H9 (cell line): Measurements from ENCODE around the gene ARHGAP26. TPM values are rescaled to one million over a fixed set of nuclear protein-coding genes. Genes with fewer than 3 reads are reported as not detected.

Experiments
- DNase-seq: peaks from one replicate; pipeline ENCODE4 v3.0.0-alpha.2; 2017
- H2AFZ ChIP-seq: one replicate; pipeline ENCODE4 v1.6.1; 2013; ENCODE audit warnings: mild to moderate bottlenecking, low read length, control low read depth, moderate library complexity
- H2AK5ac ChIP-seq: 2 replicates; pipeline ENCODE4 v1.6.1; 2013; ENCODE audit warnings: low read length, control low read depth, mixed read lengths; ENCODE audit not compliant: insufficient read length
- H2BK120ac ChIP-seq: one replicate; pipeline ENCODE4 v1.6.1; 2013; ENCODE audit warnings: low read depth, mild to moderate bottlenecking, low read length, control low read depth, inconsistent platforms; ENCODE audit not compliant: poor library complexity, severe bottlenecking
- H2BK12ac ChIP-seq: 2 replicates; pipeline ENCODE4 v1.6.1; 2013; ENCODE audit warnings: low read length, control low read depth, mixed read lengths, low read depth; ENCODE audit not compliant: insufficient read length
- H2BK15ac ChIP-seq: 2 replicates; pipeline ENCODE4 v1.6.1; 2013; ENCODE audit warnings: low read depth, low read length, control low read depth
- H2BK20ac ChIP-seq: one replicate; pipeline ENCODE4 v1.6.1; 2013; ENCODE audit warnings: low read depth, mild to moderate bottlenecking, low read length, control low read depth, inconsistent platforms; ENCODE audit not compliant: poor library complexity, severe bottlenecking
- H2BK5ac ChIP-seq: 2 replicates; pipeline ENCODE4 v1.6.1; 2013; ENCODE audit warnings: low read length, control low read depth, mixed read lengths; ENCODE audit not compliant: insufficient read length
- H3K14ac ChIP-seq: 2 replicates; pipeline ENCODE4 v1.6.1; 2013; ENCODE audit warnings: low read length, control low read depth; ENCODE audit not compliant: insufficient read depth
- H3K18ac ChIP-seq: 2 replicates; pipeline ENCODE4 v1.6.1; 2013; ENCODE audit warnings: low read depth, mild to moderate bottlenecking, mixed read lengths, low read length, control low read depth; ENCODE audit not compliant: insufficient read length
- H3K23ac ChIP-seq: 2 replicates; pipeline ENCODE4 v1.6.1; 2013; ENCODE audit warnings: low read length, control low read depth, mixed read lengths, low read depth; ENCODE audit not compliant: insufficient read length
- H3K23me2 ChIP-seq: 2 replicates; pipeline ENCODE4 v1.6.1; 2013; ENCODE audit warnings: low read depth, mild to moderate bottlenecking, mixed read lengths, low read length, control low read depth; ENCODE audit not compliant: insufficient read length, poor library complexity, severe bottlenecking
- H3K27ac ChIP-seq: 2 replicates; pipeline ENCODE4 v1.5.1; 2013; ENCODE audit warnings: low read length, control low read depth, mixed read lengths, low read depth; ENCODE audit not compliant: insufficient read length
- H3K27me3 ChIP-seq: 2 replicates; pipeline ENCODE4 v1.6.1; 2013; ENCODE audit warnings: low read length, control low read depth, inconsistent platforms; ENCODE audit not compliant: insufficient read depth
- H3K4ac ChIP-seq: 2 replicates; pipeline ENCODE4 v1.6.1; 2013; ENCODE audit warnings: low read depth, mild to moderate bottlenecking, control low read depth, inconsistent platforms, low read length, moderate library complexity
- H3K4me1 ChIP-seq: 2 replicates; pipeline ENCODE4 v1.6.1; 2013; ENCODE audit warnings: low read length, control low read depth, inconsistent platforms; ENCODE audit not compliant: insufficient read depth
- H3K4me2 ChIP-seq: 2 replicates; pipeline ENCODE4 v1.6.1; 2013; ENCODE audit warnings: low read length, control low read depth, mixed read lengths; ENCODE audit not compliant: insufficient read length, insufficient read depth
- H3K56ac ChIP-seq: 2 replicates; pipeline ENCODE4 v1.6.1; 2013; ENCODE audit warnings: low read depth, mild to moderate bottlenecking, mixed read lengths, low read length, control low read depth; ENCODE audit not compliant: insufficient read length
- H3K79me1 ChIP-seq: 2 replicates; pipeline ENCODE4 v1.6.1; 2013; ENCODE audit warnings: low read depth, mild to moderate bottlenecking, moderate library complexity, low read length, control low read depth, inconsistent platforms; ENCODE audit not compliant: insufficient read depth, poor library complexity, severe bottlenecking
- H3K79me2 ChIP-seq: 2 replicates; pipeline ENCODE4 v1.6.1; 2013; ENCODE audit warnings: low read length, control low read depth, inconsistent platforms; ENCODE audit not compliant: insufficient read depth
- H3K9ac ChIP-seq: 2 replicates; pipeline ENCODE4 v1.6.1; 2013; ENCODE audit warnings: low read length, control low read depth, mixed read lengths; ENCODE audit not compliant: insufficient read length; ENCODE audit errors: extremely low read depth
- H3K9me3 ChIP-seq: one replicate; pipeline ENCODE4 v1.6.1; 2013; ENCODE audit warnings: low read depth, low read length, inconsistent platforms; ENCODE audit not compliant: control insufficient read depth
- H3T11ph ChIP-seq: one replicate; pipeline ENCODE4 v1.6.1; 2013; ENCODE audit warnings: mild to moderate bottlenecking, low read length, control low read depth, inconsistent platforms
- H4K20me1 ChIP-seq: one replicate; pipeline ENCODE4 v1.6.1; 2013; ENCODE audit not compliant: control insufficient read depth, insufficient read length, insufficient read depth
- H4K5ac ChIP-seq: 2 replicates; pipeline ENCODE4 v1.6.1; 2013; ENCODE audit warnings: low read depth, mild to moderate bottlenecking, mixed read lengths, low read length, control low read depth; ENCODE audit not compliant: insufficient read length
- H4K8ac ChIP-seq: replicated peaks from 2 replicates; pipeline ENCODE4 v1.6.1; 2013; ENCODE audit warnings: low read length, control low read depth, mixed read lengths, low read depth; ENCODE audit not compliant: insufficient read length
- H4K91ac ChIP-seq: 2 replicates; pipeline ENCODE4 v1.6.1; 2013; ENCODE audit warnings: low read depth, mild to moderate bottlenecking, moderate library complexity, mixed read lengths, low read length, control low read depth; ENCODE audit not compliant: insufficient read length
- H3K27ac Mint-ChIP-seq, 3 experiments: 2 replicates in 2 of 3; 3 replicates in 1 of 3; pipeline ENCODE4 v1.8.0; 2020 to 2021; ENCODE audit warnings: mixed read lengths in 3 of 3, mild to moderate bottlenecking in 1 of 3, moderate library complexity in 1 of 3
- H3K27me3 Mint-ChIP-seq: 2 replicates; pipeline ENCODE4 v1.8.0; 2021; ENCODE audit warnings: low read depth, mild to moderate bottlenecking, moderate library complexity, mixed read lengths
- H3K36me3 Mint-ChIP-seq, 3 experiments: 2 replicates in 2 of 3; 3 replicates in 1 of 3; pipeline ENCODE4 v1.8.0; 2020 to 2021; ENCODE audit warnings: low read depth in 3 of 3, mixed read lengths in 3 of 3; ENCODE audit not compliant: insufficient read depth in 1 of 3
- H3K4me1 Mint-ChIP-seq, 2 experiments: 2 replicates each; pipeline ENCODE4 v1.8.0; 2020; ENCODE audit warnings: mixed read lengths in 2 of 2
- H3K4me3 Mint-ChIP-seq, 2 experiments: 2 replicates in 1 of 2; 3 replicates in 1 of 2; pipeline ENCODE4 v1.8.0; 2020 to 2021; ENCODE audit warnings: mild to moderate bottlenecking in 2 of 2, mixed read lengths in 2 of 2, moderate library complexity in 1 of 2
- H3K9me3 Mint-ChIP-seq, 2 experiments: 2 replicates in 1 of 2; 3 replicates in 1 of 2; pipeline ENCODE4 v1.8.0; 2020; ENCODE audit warnings: mild to moderate bottlenecking in 2 of 2, mixed read lengths in 2 of 2, moderate library complexity in 1 of 2
- CTCF ChIP-seq: fragments of 200-600 bp; sonication (generic); conservative IDR thresholded peaks from 3 replicates; pipeline ENCODE4 v1.8.0; 2021; ENCODE audit warnings: antibody characterized with exemption, mild to moderate bottlenecking
- total RNA-seq: library from RNA; stranded (reverse); gene quantifications from 2 replicates; pipeline ENCODE4 v1.2.1, GENCODE V29; 2021

ARHGAP26 gene
- total RNA-seq, 1 experiment from 2014 or later, result 13.8 TPM

GRCh38 chr5:143068712-143069111 is 298.5 kb downstream of the ARHGAP26 start:
- H3K27ac Mint-ChIP-seq, result no peak overlapping the region
- no peaks in the 10 kb centered on the region for H3K9me3 ChIP-seq
- no peak overlapping the region for H2AFZ ChIP-seq

More at GRCh38 chr5:143068712-143069111, 298.5 kb downstream of the ARHGAP26 start:
- H3K36me3 Mint-ChIP-seq, result peaks cover 24 to 40% (median 28%) of the 10 kb centered on the region in 3 experiments
- Histone ChIP-seq H4K91ac (no peak overlapping the region), H3K9ac (no peak overlapping the region), H3K4me2 (no peak overlapping the region), H4K20me1 (no peaks in the 10 kb centered on the region), H3K56ac (no peak overlapping the region), H2BK12ac (no peak overlapping the region), H2BK15ac (no peak overlapping the region), H2BK5ac (no peak overlapping the region), H3K4me1 (peaks cover 9% of the 10 kb centered on the region; the same call in 1 of the 2 replicates), H3K79me2 (no peaks in the 10 kb centered on the region), H2AK5ac (peak overlapping the region; percentile 41), H3K14ac (no peak overlapping the region), H3K18ac (no peak overlapping the region), H2BK20ac (no peak overlapping the region), H3K79me1 (no peaks in the 10 kb centered on the region), H3T11ph (no peak overlapping the region), H2BK120ac (no peak overlapping the region), H4K5ac (no peak overlapping the region), H3K27ac (no peak overlapping the region), H3K23me2 (no peaks in the 10 kb centered on the region), H3K4ac (no peak overlapping the region), H3K27me3 (no peaks in the 10 kb centered on the region), H4K8ac (no peak overlapping the region), H3K23ac (no peak overlapping the region)
- no peak for DNase-seq
- H3K4me1 Mint-ChIP-seq, result peaks cover 15% of the 10 kb centered on the region in 2 experiments
- H3K27me3 Mint-ChIP-seq, result no peaks in the 10 kb centered on the region; the same call in 1 of the 2 replicates
- H3K4me3 Mint-ChIP-seq, result no peak overlapping the region
- no peak for TF ChIP-seq CTCF
- H3K9me3 Mint-ChIP-seq, result peaks cover 17 to 19% of the 10 kb centered on the region in 2 experiments
